SK-N-SH (cell line): Measurements from ENCODE around the gene DYNC2H1. TPM values are rescaled to one million over a fixed set of nuclear protein-coding genes. Genes with fewer than 3 reads are reported as not detected.

Experiments used
- CTCF ChIA-PET: fragments of 300-600, 350-600 bp; formaldehyde crosslinking; extraction: SDS; loops from one replicate; lab custom pipeline; 2021; lab: Yijun Ruan, JAX
- POLR2A ChIA-PET: fragments of 350-600 bp; sonication (Branson Sonifier 250); formaldehyde crosslinking; extraction: SDS; loops from one replicate; lab custom pipeline; 2020; ENCODE audit warnings: antibody characterized with exemption, inconsistent platforms; lab: Yijun Ruan, JAX
- DNase-seq: peaks from one replicate; pipeline ENCODE4 v3.0.0; 2012
- H2AFZ ChIP-seq: fragments of 200-600 bp; sonication (generic); 2 replicates; pipeline ENCODE4 v1.8.1; 2016; ENCODE audit warnings: antibody characterized with exemption, mild to moderate bottlenecking, low read depth
- H3F3A ChIP-seq: fragments of 200-600 bp; sonication (generic); replicated peaks from 2 replicates; pipeline ENCODE3; 2016; ENCODE audit warnings: antibody characterized with exemption, mild to moderate bottlenecking; ENCODE audit not compliant: insufficient read depth
- H3K27ac ChIP-seq, 2 experiments: fragments of 200-500 bp in 1 of 2; fragments of 200-600 bp in 1 of 2; sonication (Bioruptor generic) in 1 of 2; sonication (generic), shearing (Covaris generic) in 1 of 2; 2 replicates each; pipeline versions ENCODE4 v1.5.1 to v1.6.1; 2014 to 2016; ENCODE audit warnings: low read depth in 2 of 2, inconsistent platforms in 1 of 2, low read length in 1 of 2, mild to moderate bottlenecking in 1 of 2, mixed read lengths in 1 of 2
- H3K27me3 ChIP-seq: fragments of 200-600 bp; sonication (generic), shearing (Covaris generic); 2 replicates; pipeline ENCODE4 v1.6.1; 2016; ENCODE audit warnings: mixed run types; ENCODE audit not compliant: insufficient read depth
- H3K36me3 ChIP-seq, 2 experiments: fragments of 200-500 bp in 1 of 2; fragments of 200-600 bp in 1 of 2; sonication (Bioruptor generic) in 1 of 2; sonication (generic) in 1 of 2; replicated peaks in 1 of 2; 2 replicates each; pipeline versions ENCODE3 to v1.5.1; 2014 to 2016; ENCODE audit warnings: low read length in 1 of 2, mild to moderate bottlenecking in 1 of 2; ENCODE audit not compliant: insufficient read depth in 2 of 2, control insufficient read depth in 1 of 2
- H3K4me1 ChIP-seq, 2 experiments: fragments of 200-500 bp in 1 of 2; fragments of 200-600 bp in 1 of 2; sonication (Bioruptor generic) in 1 of 2; sonication (generic), shearing (Covaris generic) in 1 of 2; 2 replicates each; pipeline versions ENCODE4 v1.5.1 to v1.6.1; 2014 to 2016; ENCODE audit warnings: low read depth in 1 of 2, low read length in 1 of 2, mixed run types in 1 of 2; ENCODE audit not compliant: insufficient read depth in 2 of 2, control insufficient read depth in 1 of 2
- H3K4me2 ChIP-seq: fragments of 200-600 bp; sonication (generic), shearing (Covaris generic); 2 replicates; pipeline ENCODE4 v1.6.1; 2017; ENCODE audit warnings: mixed run types
- H3K4me3 ChIP-seq, 2 experiments: fragments of 200-500 bp in 1 of 2; fragments of 200-600 bp in 1 of 2; sonication (Bioruptor generic) in 1 of 2; sonication (generic), shearing (Covaris generic) in 1 of 2; 2 replicates each; pipeline versions ENCODE4 v1.5.1 to v1.8.1; 2014 to 2016; ENCODE audit warnings: low read depth in 2 of 2, inconsistent platforms in 1 of 2, low read length in 1 of 2, mild to moderate bottlenecking in 1 of 2, mixed read lengths in 1 of 2, moderate library complexity in 1 of 2
- H3K79me2 ChIP-seq: fragments of 200-600 bp; sonication (generic); 2 replicates; pipeline ENCODE4 v1.8.1; 2017; ENCODE audit warnings: mild to moderate bottlenecking; ENCODE audit not compliant: insufficient read depth
- H3K9ac ChIP-seq: fragments of 200-600 bp; sonication (generic); 2 replicates; pipeline ENCODE4 v1.6.1; 2017; ENCODE audit warnings: mixed run types
- H3K9me2 ChIP-seq: fragments of 200-600 bp; sonication (generic); 2 replicates; pipeline ENCODE4 v1.6.1; 2017; ENCODE audit warnings: mixed run types
- H3K9me3 ChIP-seq: fragments of 200-600 bp; sonication (generic); 2 replicates; pipeline ENCODE4 v1.6.1; 2017; ENCODE audit warnings: mixed run types, mild to moderate bottlenecking, moderate library complexity
- H4K20me1 ChIP-seq: fragments of 200-600 bp; sonication (generic); 2 replicates; pipeline ENCODE4 v1.6.1; 2017; ENCODE audit warnings: mild to moderate bottlenecking, mixed run types; ENCODE audit not compliant: insufficient read depth
- CTCF ChIP-seq: fragments of 200-600 bp; sonication (generic); IDR thresholded peaks from 2 replicates; pipeline ENCODE4 v1.6.1; 2017; ENCODE audit warnings: antibody characterized with exemption, mild to moderate bottlenecking, moderate library complexity
- ELF1 ChIP-seq: IDR thresholded peaks from 2 replicates; pipeline ENCODE4 v1.4.0; 2012
- EP300 ChIP-seq, 2 experiments: IDR thresholded peaks; 2 replicates each; pipeline versions ENCODE4 v1.4.0 to v1.6.1; 2012; ENCODE audit warnings: borderline replicate concordance in 1 of 2, low read depth in 1 of 2, low read length in 1 of 2
- EZH2phosphoT487 ChIP-seq: fragments of 200-600 bp; sonication (generic); IDR thresholded peaks from 2 replicates; pipeline ENCODE4 v1.6.1; 2017; ENCODE audit warnings: low read depth, mixed run types, mild to moderate bottlenecking, antibody characterized with exemption, moderate library complexity, borderline replicate concordance
- FOXM1 ChIP-seq: IDR thresholded peaks from 2 replicates; pipeline ENCODE4 v1.4.0; 2012; ENCODE audit warnings: low read depth, mild to moderate bottlenecking
- GABPA ChIP-seq: IDR thresholded peaks from 2 replicates; pipeline ENCODE4 v1.4.0; 2012; ENCODE audit warnings: low read depth, mild to moderate bottlenecking
- MEF2A ChIP-seq: IDR thresholded peaks from 2 replicates; pipeline ENCODE4 v1.4.0; 2012; ENCODE audit warnings: low read depth, borderline replicate concordance
- NFIC ChIP-seq: IDR thresholded peaks from 2 replicates; pipeline ENCODE4 v1.4.0; 2012; ENCODE audit warnings: borderline replicate concordance
- NRF1 ChIP-seq: IDR thresholded peaks from 2 replicates; pipeline ENCODE4 v1.6.1; 2012; ENCODE audit warnings: low read depth, mild to moderate bottlenecking, low read length
- PBX3 ChIP-seq: IDR thresholded peaks from 2 replicates; pipeline ENCODE4; 2012
- POLR2AphosphoS5 ChIP-seq: IDR thresholded peaks from 2 replicates; pipeline ENCODE4 v1.6.1; 2012; ENCODE audit warnings: low read depth, low read length
- RCOR1 ChIP-seq: fragments of 150-350 bp; IDR thresholded peaks from 2 replicates; pipeline ENCODE4 v1.6.1; 2017; ENCODE audit warnings: antibody characterized with exemption, low read length
- SIN3A ChIP-seq: IDR thresholded peaks from 2 replicates; pipeline ENCODE4 v1.6.1; 2012; ENCODE audit warnings: low read depth, mild to moderate bottlenecking, low read length, moderate library complexity, borderline replicate concordance
- SMC3 ChIP-seq: IDR thresholded peaks from 2 replicates; pipeline ENCODE4 v1.6.1; 2012; ENCODE audit warnings: low read depth, low read length, improper control_type of control experiment
- TAF1 ChIP-seq: IDR thresholded peaks from 2 replicates; pipeline ENCODE4 v1.6.1; 2012; ENCODE audit warnings: low read depth, mild to moderate bottlenecking, low read length, moderate library complexity, borderline replicate concordance
- TCF12 ChIP-seq: IDR thresholded peaks from 2 replicates; pipeline ENCODE4 v1.4.0; 2012
- TEAD4 ChIP-seq: IDR thresholded peaks from 2 replicates; pipeline ENCODE4 v1.4.0; 2012; ENCODE audit warnings: mild to moderate bottlenecking, borderline replicate concordance; ENCODE audit not compliant: insufficient read depth
- YY1 ChIP-seq: IDR thresholded peaks from 2 replicates; pipeline ENCODE4 v1.4.0; 2012; ENCODE audit warnings: low read depth, mild to moderate bottlenecking
- ZBTB33 ChIP-seq: IDR thresholded peaks from 2 replicates; pipeline ENCODE4 v1.4.0; 2012; ENCODE audit warnings: low read depth, borderline replicate concordance
- WGBS: methylation state at CpG from one replicate; pipeline ENCODE4 v1.1.6; 2017; ENCODE audit warnings: low lambda C conversion rate; 5-methylcytosine and 5-hydroxymethylcytosine counted together
- polyA plus RNA-seq, 3 experiments: library from polyadenylated mRNA; depleted of rRNA; stranded (reverse); fragments of >200 nt; gene quantifications; 2 replicates each; pipeline ENCODE4 v1.2.3, GENCODE V29; 2012

DYNC2H1 gene
- polyA plus RNA-seq, 1 of the 3 experiments (the other 2 are of a cell fraction): 15.3 TPM

GRCh38 chr11:103111400-103111799 lies 2.2 kb downstream of the DYNC2H1 start:
- POLR2A ChIA-PET: no interaction called here
- Histone ChIP-seq H4K20me1 (no peaks in the 10 kb centered on the region), H3K4me1 (peaks cover 0 to 7% of the 10 kb centered on the region in 2 experiments; a peak in 2 of 4 replicates), H3K36me3 (peaks cover 13 to 20% of the 10 kb centered on the region in 2 experiments), H3K9ac (no peak overlapping the region), H3K79me2 (peaks cover 24% of the 10 kb centered on the region), H2AFZ (no peak overlapping the region), H3K27ac (no peak overlapping the region), H3F3A (peaks cover 11% of the 10 kb centered on the region), H3K4me3 (peak overlapping the region in 1 of 2 experiments; percentile 26; a peak in 1 of 4 replicates), H3K27me3 (no peaks in the 10 kb centered on the region), H3K9me2 (no peaks in the 10 kb centered on the region), H3K4me2 (0 out of 2 replicates have a peak overlapping the region, but pooled peaks have one; percentile 86)
- DNase-seq: no peak
- WGBS: 85% methylated on average over 5 of the region's 5 CpGs
- no peak for TF ChIP-seq SIN3A
- TF ChIP-seq NFIC: no peak
- TF ChIP-seq MEF2A: no peak
- no peak for TF ChIP-seq PBX3
- no peak for TF ChIP-seq TCF12
- TF ChIP-seq POLR2AphosphoS5: no peak
- no peak for TF ChIP-seq RCOR1
- TF ChIP-seq TAF1: no peak
- TF ChIP-seq ELF1: no peak
- TF ChIP-seq ZBTB33: no peak
- no peak for TF ChIP-seq FOXM1
- no peak for TF ChIP-seq CTCF
- TF ChIP-seq, all 33 proteins: peak for 0
- CTCF ChIA-PET: interaction anchor here (1.1 kb wide), 1 partner anchor 39 kb away, joined by 3 read pairs; no protein-coding TSS in a partner anchor
- H3K9me3 ChIP-seq: no peaks in the 10 kb centered on the region

GRCh38 chr11:103112364-103112763 lies 3.1 kb downstream of the DYNC2H1 start:
- peaks cover 0 to 7% of the 10 kb centered on the region in 2 experiments; a peak in 2 of 4 replicates for H3K4me1 ChIP-seq
- no peaks in the 10 kb centered on the region for H3K9me3 ChIP-seq
- H3F3A ChIP-seq: peaks cover 11% of the 10 kb centered on the region
- no peaks in the 10 kb centered on the region for H3K9me2 ChIP-seq
- no peak overlapping the region for H3K9ac ChIP-seq
- no peaks in the 10 kb centered on the region for H4K20me1 ChIP-seq
- H3K79me2 ChIP-seq: peaks cover 24% of the 10 kb centered on the region
- ChIA-PET CTCF (interaction anchor here (1.0 to 1.6 kb wide), 3 partner anchors 11 to 76 kb away, joined by 3 read pairs; no protein-coding TSS in a partner anchor), POLR2A (no interaction called here)
- 81% methylated on average over 1 of the region's 1 CpG for WGBS
- peak overlapping the region in 1 of 2 experiments; percentile 24; a peak in 2 of 4 replicates for H3K4me3 ChIP-seq
- H3K27me3 ChIP-seq: no peaks in the 10 kb centered on the region
- H3K4me2 ChIP-seq: peak overlapping the region; percentile 86; the same call in 1 of the 2 replicates
- DNase-seq: no peak
- H3K27ac ChIP-seq: peak overlapping the region in 1 of 2 experiments; percentile 22; a peak in 2 of 4 replicates
- no peak overlapping the region for H2AFZ ChIP-seq
- H3K36me3 ChIP-seq: peaks cover 15 to 25% of the 10 kb centered on the region in 2 experiments
- TF ChIP-seq NRF1 (no peak), TEAD4 (no peak), GABPA (no peak), EZH2phosphoT487 (no peak), SMC3 (no peak), YY1 (no peak), FOXM1 (no peak), EP300 (IDR thresholded peaks at IDR 0.05; ENCODE audit: borderline replicate concordance in 1 of 2, low read depth in 1 of 2, low read length in 1 of 2) (no peak)
